ENCODE data around the gene DUOXA2. TPM values are rescaled to one million over a fixed set of nuclear protein-coding genes. Genes with fewer than 3 reads are reported as not detected.

The DUOXA2 gene
- total RNA-seq, 1 experiment from 2014 or later: not detected

DNA sequence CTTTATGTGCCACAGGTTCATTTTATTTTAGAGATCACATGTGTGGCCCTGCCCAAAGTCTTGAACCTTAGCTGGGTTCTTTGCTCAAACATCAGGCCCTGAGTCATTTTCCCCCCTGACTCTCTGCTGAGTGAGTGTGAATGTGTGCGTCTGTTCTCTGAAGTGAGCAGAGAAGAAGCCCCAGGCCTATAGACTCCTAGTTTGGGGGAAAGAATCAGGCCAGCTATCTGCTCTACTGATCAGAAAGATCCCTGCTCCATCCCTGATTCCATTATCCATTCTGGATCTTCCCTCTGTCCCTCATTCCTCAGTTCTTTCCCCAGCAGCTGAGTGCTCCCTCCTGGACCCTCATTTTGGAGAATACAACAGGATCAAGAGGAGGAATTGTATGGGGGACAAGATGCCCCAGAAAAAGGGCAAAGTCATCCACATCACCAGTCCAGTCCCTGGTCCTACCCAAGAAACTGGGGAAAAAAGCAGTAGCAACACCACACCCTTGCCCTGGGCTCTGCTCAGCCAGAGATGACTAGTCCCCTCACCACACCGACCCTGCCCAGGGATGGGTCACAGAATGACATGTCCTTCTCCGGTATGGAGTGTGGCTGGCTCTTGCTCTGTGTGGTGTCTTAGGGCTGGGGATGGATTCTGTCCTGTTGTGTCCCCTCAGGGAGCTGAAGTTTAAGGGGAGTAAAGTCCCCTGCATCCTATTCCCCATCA is 18.9 kb downstream of the DUOXA2 start:
- ATAC-seq (peak; percentile 35), DNase-seq (peak; percentile 19)
- Histone ChIP-seq H3K4me2 (ENCODE audit: low read length) (no peak overlapping the region), H3K27me3 (ENCODE audit: low read length) (no peaks in the 10 kb centered on the region), H3K79me2 (ENCODE audit: low read length) (no peaks in the 10 kb centered on the region), H3K9me3 (ENCODE audit: low read length) (no peaks in the 10 kb centered on the region), H4K20me1 (ENCODE audit: low read length) (no peaks in the 10 kb centered on the region), H3K36me3 (ENCODE audit: low read depth, low read length) (no peaks in the 10 kb centered on the region), H3K27ac (ENCODE audit: low read length) (no peak overlapping the region), H3F3A (ENCODE audit: low read length, unreplicated experiment) (no peaks in the 10 kb centered on the region), H3K4me3 (ENCODE audit: low read length) (no peak overlapping the region), H2AFZ (ENCODE audit: low read length) (no peak overlapping the region), H3K9ac (ENCODE audit: low read length) (no peak overlapping the region), H3K9me2 (replicated peaks; ENCODE audit: low read length) (no peaks in the 10 kb centered on the region), H3K4me1 (ENCODE audit: insufficient read depth, low read length) (no peaks in the 10 kb centered on the region; the same call in 1 of the 2 replicates)
- TF ChIP-seq, protein P1, sequence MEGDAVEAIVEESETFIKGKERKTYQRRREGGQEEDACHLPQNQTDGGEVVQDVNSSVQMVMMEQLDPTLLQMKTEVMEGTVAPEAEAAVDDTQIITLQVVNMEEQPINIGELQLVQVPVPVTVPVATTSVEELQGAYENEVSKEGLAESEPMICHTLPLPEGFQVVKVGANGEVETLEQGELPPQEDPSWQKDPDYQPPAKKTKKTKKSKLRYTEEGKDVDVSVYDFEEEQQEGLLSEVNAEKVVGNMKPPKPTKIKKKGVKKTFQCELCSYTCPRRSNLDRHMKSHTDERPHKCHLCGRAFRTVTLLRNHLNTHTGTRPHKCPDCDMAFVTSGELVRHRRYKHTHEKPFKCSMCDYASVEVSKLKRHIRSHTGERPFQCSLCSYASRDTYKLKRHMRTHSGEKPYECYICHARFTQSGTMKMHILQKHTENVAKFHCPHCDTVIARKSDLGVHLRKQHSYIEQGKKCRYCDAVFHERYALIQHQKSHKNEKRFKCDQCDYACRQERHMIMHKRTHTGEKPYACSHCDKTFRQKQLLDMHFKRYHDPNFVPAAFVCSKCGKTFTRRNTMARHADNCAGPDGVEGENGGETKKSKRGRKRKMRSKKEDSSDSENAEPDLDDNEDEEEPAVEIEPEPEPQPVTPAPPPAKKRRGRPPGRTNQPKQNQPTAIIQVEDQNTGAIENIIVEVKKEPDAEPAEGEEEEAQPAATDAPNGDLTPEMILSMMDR (conservative IDR thresholded peaks at IDR 0.05; ENCODE audit: low read depth, low read length): no peak
- TF ChIP-seq EZH2 (IDR thresholded peaks at IDR 0.05; ENCODE audit: low read length, unreplicated experiment) (no peak), EZH2phosphoT487 (IDR thresholded peaks at IDR 0.05; ENCODE audit: borderline replicate concordance, low read length) (no peak)
- ChIA-PET CTCF (no interaction called here), POLR2A (ENCODE audit: unreplicated experiment) (no interaction called here)
- intact Hi-C loops (cut with micrococcal nuclease): no loop called here
- BruUV-seq (replicated peaks): no TSS peak

DNA sequence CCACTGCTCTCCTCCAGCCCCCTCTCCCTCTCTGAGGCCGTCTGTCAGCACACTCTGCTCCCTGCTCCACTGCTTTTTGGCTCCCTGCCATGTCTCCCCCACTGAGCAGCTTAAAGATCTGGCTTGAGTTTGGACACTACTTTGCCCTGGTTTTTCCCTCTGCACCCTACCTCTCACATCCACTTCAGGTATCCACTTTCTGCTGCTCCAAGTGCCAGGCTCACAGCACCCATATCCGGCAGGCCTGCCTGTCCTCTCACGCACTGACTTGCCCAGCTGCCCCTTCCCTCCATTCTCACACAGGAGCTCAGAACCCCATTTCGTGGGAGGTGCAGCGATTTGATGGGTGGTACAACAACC is 19.4 kb downstream of the DUOXA2 start:
- Histone ChIP-seq H2AFZ (ENCODE audit: low read length) (no peak overlapping the region), H3K9me3 (ENCODE audit: low read length) (no peaks in the 10 kb centered on the region), H3K27me3 (ENCODE audit: low read length) (no peaks in the 10 kb centered on the region), H3K36me3 (ENCODE audit: low read depth, low read length) (no peaks in the 10 kb centered on the region), H3K4me2 (ENCODE audit: low read length) (no peak overlapping the region), H3K79me2 (ENCODE audit: low read length) (no peaks in the 10 kb centered on the region), H4K20me1 (ENCODE audit: low read length) (no peaks in the 10 kb centered on the region), H3K9ac (ENCODE audit: low read length) (no peak overlapping the region), H3K9me2 (replicated peaks; ENCODE audit: low read length) (no peaks in the 10 kb centered on the region), H3K4me1 (ENCODE audit: insufficient read depth, low read length) (no peaks in the 10 kb centered on the region; the same call in 1 of the 2 replicates), H3F3A (ENCODE audit: low read length, unreplicated experiment) (no peaks in the 10 kb centered on the region), H3K4me3 (ENCODE audit: low read length) (no peak overlapping the region), H3K27ac (ENCODE audit: low read length) (no peak overlapping the region)
- BruUV-seq (replicated peaks): no TSS peak
- POLR2A ChIA-PET (ENCODE audit: unreplicated experiment): no interaction called here
- ATAC-seq (no peak), DNase-seq (no peak)
- intact Hi-C loops (cut with micrococcal nuclease): no loop called here
- CTCF ChIA-PET: no interaction called here
- TF ChIP-seq EZH2phosphoT487 (IDR thresholded peaks at IDR 0.05; ENCODE audit: borderline replicate concordance, low read length): no peak
- TF ChIP-seq EZH2 (IDR thresholded peaks at IDR 0.05; ENCODE audit: low read length, unreplicated experiment): no peak
- TF ChIP-seq, protein P1 (conservative IDR thresholded peaks at IDR 0.05; ENCODE audit: low read depth, low read length): no peak

GRCh38 chr15:45134046-45134445 is 19.9 kb downstream of the DUOXA2 start:
- H3K36me3 ChIP-seq (ENCODE audit: low read depth, low read length): no peaks in the 10 kb centered on the region
- H3K27me3 ChIP-seq (ENCODE audit: low read length): no peaks in the 10 kb centered on the region
- DNase-seq: no peak
- POLR2A ChIA-PET (ENCODE audit: unreplicated experiment): no interaction called here
- H3K9me3 ChIP-seq (ENCODE audit: low read length): no peaks in the 10 kb centered on the region
- H3K4me3 ChIP-seq (ENCODE audit: low read length): no peak overlapping the region
- no peaks in the 10 kb centered on the region for H3K79me2 ChIP-seq (ENCODE audit: low read length)
- no peak overlapping the region for H3K9ac ChIP-seq (ENCODE audit: low read length)
- H3F3A ChIP-seq (ENCODE audit: low read length, unreplicated experiment): no peaks in the 10 kb centered on the region
- H3K9me2 ChIP-seq (replicated peaks; ENCODE audit: low read length): no peaks in the 10 kb centered on the region
- no peak for ATAC-seq
- no peaks in the 10 kb centered on the region; the same call in 1 of the 2 replicates for H3K4me1 ChIP-seq (ENCODE audit: insufficient read depth, low read length)
- no peak overlapping the region for H3K4me2 ChIP-seq (ENCODE audit: low read length)
- H2AFZ ChIP-seq (ENCODE audit: low read length): no peak overlapping the region
- intact Hi-C loops (cut with micrococcal nuclease): no loop called here
- H3K27ac ChIP-seq (ENCODE audit: low read length): no peak overlapping the region
- TF ChIP-seq, protein P1 (conservative IDR thresholded peaks at IDR 0.05; ENCODE audit: low read depth, low read length): no peak
- TF ChIP-seq EZH2 (IDR thresholded peaks at IDR 0.05; ENCODE audit: low read length, unreplicated experiment): no peak
- no peak for TF ChIP-seq EZH2phosphoT487 (IDR thresholded peaks at IDR 0.05; ENCODE audit: borderline replicate concordance, low read length)
- BruUV-seq (replicated peaks): no TSS peak
- CTCF ChIA-PET: no interaction called here
- H4K20me1 ChIP-seq (ENCODE audit: low read length): no peaks in the 10 kb centered on the region

Measured in PC-3 (cell line).